OCI-LY7 (cell line): ENCODE measurements around the gene LRRFIP2.

Experiments
- CTCF ChIP-seq: fragments of 200-600 bp; sonication (generic); conservative IDR thresholded peaks from 2 replicates; pipeline ENCODE4 v1.5.1; 2014; ENCODE audit warnings: mild to moderate bottlenecking, antibody characterized with exemption, low read length, moderate library complexity, mixed read lengths
- EZH2phosphoT487 ChIP-seq: fragments of 200-600 bp; sonication (generic); IDR thresholded peaks from 2 replicates; pipeline ENCODE4 v1.6.1; 2018; ENCODE audit warnings: low read depth, borderline replicate concordance, mild to moderate bottlenecking, mixed run types, antibody characterized with exemption, low read length, moderate library complexity, mixed read lengths

DNA sequence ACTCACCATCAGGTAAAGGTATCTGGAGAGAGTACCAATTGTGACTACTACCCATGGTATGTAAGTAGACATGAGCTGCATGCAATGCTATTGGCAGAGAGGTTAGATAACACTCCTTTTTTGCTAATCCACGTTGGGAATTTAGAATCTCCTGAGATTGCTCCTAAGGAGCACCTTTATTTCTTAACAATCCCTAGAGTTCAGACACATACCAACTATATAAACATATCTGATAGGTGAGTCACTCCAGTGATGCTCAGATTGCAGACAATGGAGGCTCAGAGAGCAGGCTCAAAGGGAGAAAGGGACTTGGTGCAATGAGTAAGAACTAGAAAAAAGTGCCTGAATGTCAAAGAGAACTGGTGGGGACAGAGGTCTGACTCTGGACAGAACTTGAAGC, 47.0 kb upstream of the LRRFIP2 start:
- TF ChIP-seq CTCF (no peak), EZH2phosphoT487 (no peak)
